ENCODE measurements around the gene ANKMY1. TPM values are rescaled to one million over a fixed set of nuclear protein-coding genes. Genes with fewer than 3 reads are reported as not detected.

Gene ANKMY1
- total RNA-seq, 2 donors from 2014 or later: 31.6 to 44.9 TPM

GRCh38 chr2:240507060-240507777, 50.6 kb downstream of the ANKMY1 start:
- H3K9me3 Mint-ChIP-seq: no peaks in the 10 kb centered on the region
- peaks cover 0 to 2% of the 10 kb centered on the region in 2 donors for H3K36me3 Mint-ChIP-seq (ENCODE audit: insufficient read depth in 2 of 2)
- H3K4me1 Mint-ChIP-seq (ENCODE audit: low read depth): no peaks in the 10 kb centered on the region
- ATAC-seq (replicated peaks in 1 of 2) (no peak), DNase-seq (no peak)
- H3K27me3 Mint-ChIP-seq (ENCODE audit: low read depth): no peaks in the 10 kb centered on the region
- no peak overlapping the region for H3K27ac Mint-ChIP-seq
- no peak overlapping the region for H3K4me3 Mint-ChIP-seq

DNA sequence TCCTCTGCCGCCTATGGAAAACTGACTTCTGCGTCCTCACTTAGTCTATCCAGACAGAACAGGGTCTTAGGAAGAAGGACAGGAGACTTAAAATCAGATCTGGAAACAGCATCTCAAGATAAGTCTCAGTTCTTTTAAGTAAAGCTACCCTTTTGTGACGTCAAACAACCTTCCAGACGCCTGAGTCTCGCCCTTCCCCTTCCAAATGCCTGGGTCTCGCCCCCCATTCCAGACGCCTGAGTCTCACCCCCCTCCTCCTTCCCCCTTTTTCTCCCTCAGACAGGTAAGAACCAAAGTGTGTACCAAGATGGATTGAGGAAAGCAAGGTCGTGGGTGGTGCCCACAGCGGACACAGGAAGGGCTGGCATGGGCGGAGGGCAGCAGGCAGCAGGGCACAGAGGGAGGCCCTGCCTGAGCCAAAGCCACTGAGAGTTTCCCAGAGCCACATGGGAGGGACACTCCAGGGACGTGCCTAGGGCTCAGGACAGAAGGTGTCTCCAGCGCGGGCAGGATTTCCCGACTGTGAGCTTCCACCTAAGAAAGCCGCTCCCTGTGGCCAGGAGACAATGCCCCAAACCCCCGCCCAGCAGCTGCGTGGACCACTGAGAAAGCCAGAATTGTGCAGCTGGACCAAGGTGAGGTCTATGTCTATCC, 51.3 kb downstream of the ANKMY1 start:
- Mint-ChIP-seq H3K36me3 (ENCODE audit: insufficient read depth in 2 of 2) (peaks cover 0 to 2% of the 10 kb centered on the region in 2 donors), H3K9me3 (no peaks in the 10 kb centered on the region), H3K27ac (no peak overlapping the region), H3K4me1 (ENCODE audit: low read depth) (no peaks in the 10 kb centered on the region), H3K27me3 (ENCODE audit: low read depth) (no peaks in the 10 kb centered on the region), H3K4me3 (no peak overlapping the region)
- DNase-seq (no peak), ATAC-seq (replicated peaks in 1 of 2) (no peak)

DNA sequence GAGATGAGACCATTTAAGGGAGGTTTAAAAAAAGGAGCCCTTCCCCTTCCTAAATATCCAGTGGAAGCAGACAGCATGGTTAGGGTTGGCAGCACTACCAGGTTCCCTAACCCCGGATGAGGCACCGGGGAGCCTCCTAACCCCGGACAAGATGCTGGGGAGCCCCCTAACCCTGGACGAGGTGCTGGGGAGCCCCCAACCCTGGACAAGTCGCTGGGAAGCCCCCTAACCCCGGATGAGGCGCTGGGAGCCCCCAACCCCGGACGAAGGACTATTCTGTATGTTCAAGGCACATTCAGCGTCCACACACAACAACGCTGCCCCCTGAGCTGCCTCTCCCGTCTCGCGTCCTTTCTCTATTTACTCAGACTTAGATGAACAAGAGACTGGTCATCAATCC, 51.9 kb downstream of the ANKMY1 start:
- DNase-seq (no peak), ATAC-seq (replicated peaks in 1 of 2) (no peak)
- peaks cover 0 to 5% of the 10 kb centered on the region in 2 donors for H3K36me3 Mint-ChIP-seq (ENCODE audit: insufficient read depth in 2 of 2)
- no peaks in the 10 kb centered on the region for H3K27me3 Mint-ChIP-seq (ENCODE audit: low read depth)
- H3K4me3 Mint-ChIP-seq: no peak overlapping the region
- H3K9me3 Mint-ChIP-seq: no peaks in the 10 kb centered on the region
- no peak overlapping the region for H3K27ac Mint-ChIP-seq
- H3K4me1 Mint-ChIP-seq (ENCODE audit: low read depth): no peaks in the 10 kb centered on the region

GRCh38 chr2:240503848-240504247, 53.9 kb downstream of the ANKMY1 start:
- no peak for ATAC-seq (replicated peaks in 1 of 2)
- no peak overlapping the region for H3K4me3 Mint-ChIP-seq
- no peaks in the 10 kb centered on the region for H3K4me1 Mint-ChIP-seq (ENCODE audit: low read depth)
- H3K27me3 Mint-ChIP-seq (ENCODE audit: low read depth): no peaks in the 10 kb centered on the region
- H3K9me3 Mint-ChIP-seq: no peaks in the 10 kb centered on the region
- H3K36me3 Mint-ChIP-seq (ENCODE audit: insufficient read depth in 2 of 2): peaks cover under 1 to 3% of the 10 kb centered on the region in 2 donors
- no peak overlapping the region for H3K27ac Mint-ChIP-seq
- no peak for DNase-seq

GRCh38 chr2:240503375-240503774, 54.4 kb downstream of the ANKMY1 start:
- no peaks in the 10 kb centered on the region for H3K9me3 Mint-ChIP-seq
- H3K4me1 Mint-ChIP-seq (ENCODE audit: low read depth): no peaks in the 10 kb centered on the region
- no peak for DNase-seq
- no peaks in the 10 kb centered on the region for H3K27me3 Mint-ChIP-seq (ENCODE audit: low read depth)
- peaks cover 2 to 3% of the 10 kb centered on the region in 2 donors for H3K36me3 Mint-ChIP-seq (ENCODE audit: insufficient read depth in 2 of 2)
- no peak overlapping the region for H3K4me3 Mint-ChIP-seq
- no peak overlapping the region for H3K27ac Mint-ChIP-seq
- no peak for ATAC-seq (replicated peaks in 1 of 2)

DNA sequence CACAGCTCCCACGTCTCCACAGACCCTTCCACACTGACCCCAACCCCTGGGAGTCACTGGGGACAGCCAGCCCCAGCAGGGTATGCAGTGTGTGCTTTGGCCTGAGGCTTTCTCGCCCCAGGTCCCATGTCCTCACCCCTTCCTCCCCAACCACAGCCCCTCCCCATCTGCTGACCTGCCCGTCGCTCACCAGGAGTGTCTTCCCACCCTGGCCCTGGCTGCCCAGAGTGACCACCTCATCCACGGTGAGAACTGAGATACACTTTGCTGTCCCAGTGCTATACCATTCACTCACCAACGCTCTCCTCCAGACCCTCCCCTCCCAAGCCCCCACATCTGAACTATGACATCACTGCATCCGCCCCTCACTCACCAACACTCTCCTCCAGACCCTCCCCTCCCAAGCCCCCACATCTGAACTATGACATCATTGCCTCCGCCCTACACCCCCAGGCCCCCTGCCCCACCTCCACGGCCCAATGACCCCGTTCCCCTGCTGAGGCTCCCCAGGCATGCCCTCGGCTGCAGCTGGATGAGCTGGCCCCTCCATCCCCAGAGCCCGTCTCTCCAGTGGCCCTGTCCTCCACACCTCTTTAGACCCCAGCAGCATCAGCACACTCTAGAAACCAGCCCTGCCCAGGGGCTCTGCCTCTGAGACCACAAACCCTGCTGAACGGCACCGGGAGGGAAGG, 55.2 kb downstream of the ANKMY1 start:
- peaks cover 3% of the 10 kb centered on the region in 2 donors for H3K36me3 Mint-ChIP-seq (ENCODE audit: insufficient read depth in 2 of 2)
- no peak overlapping the region for H3K4me3 Mint-ChIP-seq
- DNase-seq (no peak), ATAC-seq (replicated peaks in 1 of 2) (no peak)
- no peaks in the 10 kb centered on the region for H3K9me3 Mint-ChIP-seq
- no peaks in the 10 kb centered on the region for H3K4me1 Mint-ChIP-seq (ENCODE audit: low read depth)
- H3K27me3 Mint-ChIP-seq (ENCODE audit: low read depth): no peaks in the 10 kb centered on the region
- H3K27ac Mint-ChIP-seq: no peak overlapping the region

DNA sequence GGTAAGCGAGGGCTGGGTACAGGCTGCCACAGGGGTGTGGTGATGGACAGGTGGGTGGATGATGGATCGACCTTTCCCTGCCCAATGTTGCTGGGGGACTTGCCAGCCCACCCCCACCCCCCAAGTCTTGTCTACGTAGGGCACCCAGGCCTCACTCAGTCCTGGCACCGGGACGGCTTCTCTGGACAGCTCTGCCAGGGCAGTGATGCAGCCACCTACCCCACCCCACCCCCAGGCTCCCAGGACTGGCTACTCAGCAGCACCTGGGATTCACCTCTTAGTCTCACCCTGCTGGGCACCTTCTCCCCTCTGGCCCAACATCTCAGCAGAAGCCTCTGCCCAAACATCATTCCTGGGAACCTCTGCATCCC, 55.7 kb downstream of the ANKMY1 start:
- Mint-ChIP-seq H3K4me3 (no peak overlapping the region), H3K36me3 (ENCODE audit: insufficient read depth in 2 of 2) (peaks cover 3 to 6% of the 10 kb centered on the region in 2 donors), H3K4me1 (ENCODE audit: low read depth) (no peaks in the 10 kb centered on the region), H3K27ac (no peak overlapping the region), H3K27me3 (ENCODE audit: low read depth) (no peaks in the 10 kb centered on the region), H3K9me3 (no peaks in the 10 kb centered on the region)
- DNase-seq (no peak), ATAC-seq (replicated peaks in 1 of 2) (no peak)

DNA sequence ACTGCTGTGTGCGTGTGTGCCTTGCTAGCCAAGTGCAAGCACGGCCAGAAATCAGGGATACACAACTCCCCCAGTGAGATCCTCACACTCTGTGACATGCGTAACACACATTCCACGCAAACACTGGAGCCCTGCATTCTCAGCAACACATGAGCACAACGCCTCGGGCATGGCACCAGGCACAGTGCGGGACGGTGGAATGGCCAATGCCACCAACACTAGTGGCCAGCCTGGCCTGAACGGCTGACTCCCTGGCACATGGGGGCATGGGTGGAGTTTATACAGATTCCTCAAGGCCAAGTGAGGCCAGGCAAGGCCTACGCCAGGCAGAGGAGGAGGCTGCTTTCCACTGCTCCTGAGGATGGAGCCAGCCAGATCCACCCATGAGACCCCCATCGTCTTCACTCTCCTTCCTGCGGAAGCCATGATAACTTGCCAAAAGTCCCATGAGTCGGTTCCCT, 56.2 kb downstream of the ANKMY1 start:
- no peak for ATAC-seq (replicated peaks in 1 of 2)
- H3K4me3 Mint-ChIP-seq: no peak overlapping the region
- H3K27ac Mint-ChIP-seq: no peak overlapping the region
- no peaks in the 10 kb centered on the region for H3K4me1 Mint-ChIP-seq (ENCODE audit: low read depth)
- no peaks in the 10 kb centered on the region for H3K27me3 Mint-ChIP-seq (ENCODE audit: low read depth)
- peaks cover 3 to 6% of the 10 kb centered on the region in 2 donors for H3K36me3 Mint-ChIP-seq (ENCODE audit: insufficient read depth in 2 of 2)
- H3K9me3 Mint-ChIP-seq: no peaks in the 10 kb centered on the region
- DNase-seq: no peak

DNA sequence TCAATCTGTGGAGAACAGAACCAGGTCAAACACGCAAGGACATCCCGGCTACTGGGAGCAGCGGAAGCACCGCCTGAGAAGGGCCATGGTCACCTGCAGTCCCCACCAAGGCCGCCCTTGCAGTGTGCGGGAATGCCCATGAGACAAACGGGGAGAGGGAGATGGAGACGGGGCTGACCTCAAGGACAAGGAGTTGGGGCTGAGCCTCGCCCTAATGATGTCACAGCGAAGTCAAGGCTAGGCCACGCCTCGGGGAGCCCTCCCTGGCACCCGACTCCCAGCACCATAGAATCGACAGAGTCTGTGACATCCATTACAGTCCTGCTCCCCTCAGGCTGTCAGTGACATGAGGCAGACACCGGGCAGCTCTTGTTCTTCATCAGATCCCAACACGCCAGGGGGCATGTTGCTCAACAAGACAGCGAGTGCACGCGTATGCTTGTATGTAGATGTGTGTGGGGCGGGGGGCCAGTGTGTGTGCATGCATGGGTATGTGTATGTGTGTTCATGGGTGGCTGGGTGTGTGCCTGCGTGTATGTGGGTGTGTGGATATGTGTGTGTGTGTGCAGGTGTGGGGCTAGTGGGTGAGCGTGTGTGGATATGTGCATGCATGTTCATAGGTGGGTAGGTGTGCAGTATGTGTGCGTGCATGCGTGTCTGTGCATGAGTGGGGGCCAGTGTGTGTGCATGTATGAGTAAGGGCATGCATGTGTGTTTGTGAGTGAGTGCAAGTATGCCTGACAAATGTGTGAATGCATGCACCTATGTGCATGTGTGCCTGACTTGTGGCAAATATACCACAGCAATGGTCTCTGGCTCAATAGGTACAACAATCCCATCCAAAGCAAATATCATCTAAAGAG, 57.0 kb downstream of the ANKMY1 start:
- no peaks in the 10 kb centered on the region for H3K27me3 Mint-ChIP-seq (ENCODE audit: low read depth)
- peaks cover 6 to 8% of the 10 kb centered on the region in 2 donors for H3K36me3 Mint-ChIP-seq (ENCODE audit: insufficient read depth in 2 of 2)
- no peaks in the 10 kb centered on the region for H3K4me1 Mint-ChIP-seq (ENCODE audit: low read depth)
- H3K9me3 Mint-ChIP-seq: no peaks in the 10 kb centered on the region
- DNase-seq (no peak), ATAC-seq (replicated peaks in 1 of 2) (no peak)
- no peak overlapping the region for H3K27ac Mint-ChIP-seq
- H3K4me3 Mint-ChIP-seq: no peak overlapping the region

DNA sequence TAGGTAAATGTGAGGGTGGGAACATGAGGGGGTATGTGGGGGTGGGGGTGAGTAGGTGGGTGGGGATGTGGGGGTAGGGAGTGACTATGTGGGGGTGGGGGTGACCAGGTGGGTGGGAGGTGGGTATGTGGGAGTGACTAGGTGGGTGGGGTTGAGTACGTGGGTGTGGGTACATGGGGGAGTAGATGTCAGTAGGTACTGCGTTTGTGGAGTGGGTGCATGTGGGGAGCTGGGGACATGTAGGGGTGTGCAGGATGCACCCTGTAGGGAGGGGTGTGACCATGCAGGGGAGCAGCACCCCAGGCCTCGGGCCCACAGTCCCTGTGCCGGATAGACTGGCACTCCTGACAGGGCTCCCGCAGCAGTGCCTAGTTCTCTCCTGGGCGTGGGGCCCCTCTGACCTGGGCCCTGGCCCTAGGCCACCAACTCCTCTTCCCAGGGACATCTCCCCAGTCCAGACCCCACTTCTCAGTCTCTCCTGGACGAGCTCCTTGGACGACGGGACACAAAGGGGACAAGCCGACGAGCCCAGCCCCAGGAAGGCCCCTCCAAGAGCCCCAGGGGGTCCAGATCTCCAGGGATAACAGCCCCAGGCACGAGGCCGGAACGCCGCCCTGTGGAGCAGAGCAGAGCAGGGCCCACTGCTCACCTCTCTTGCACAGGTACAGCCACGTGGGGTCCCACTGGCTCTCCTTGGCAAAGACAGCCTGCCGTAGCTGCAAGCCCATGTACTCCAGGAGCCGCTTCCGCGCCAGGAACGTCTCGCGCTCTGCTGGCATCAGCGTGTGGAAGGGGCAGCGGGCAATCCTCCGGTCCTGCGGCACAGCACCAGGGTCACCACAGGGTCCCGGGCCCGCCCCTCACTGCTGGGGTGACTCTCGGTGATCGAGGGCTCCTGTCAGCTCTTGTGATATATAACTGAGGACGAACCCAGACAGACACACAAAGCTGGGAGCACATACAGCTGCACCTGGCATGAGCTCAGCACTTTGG, 58.2 kb downstream of the ANKMY1 start:
- no peak for DNase-seq

GRCh38 chr2:240498958-240499260, 58.9 kb downstream of the ANKMY1 start:
- DNase-seq (no peak), ATAC-seq (replicated peaks in 1 of 2) (no peak)
- H3K4me3 Mint-ChIP-seq: no peak overlapping the region
- no peak overlapping the region for H3K27ac Mint-ChIP-seq
- no peaks in the 10 kb centered on the region for H3K9me3 Mint-ChIP-seq
- H3K36me3 Mint-ChIP-seq (ENCODE audit: insufficient read depth in 2 of 2): peaks cover 7 to 10% of the 10 kb centered on the region in 2 donors
- H3K4me1 Mint-ChIP-seq (ENCODE audit: low read depth): no peaks in the 10 kb centered on the region
- H3K27me3 Mint-ChIP-seq (ENCODE audit: low read depth): no peaks in the 10 kb centered on the region

More for the DNA sequence above, 58.2 kb downstream of the ANKMY1 start:
- Mint-ChIP-seq H3K4me1 (ENCODE audit: low read depth) (no peaks in the 10 kb centered on the region), H3K27ac (no peak overlapping the region), H3K4me3 (no peak overlapping the region), H3K27me3 (ENCODE audit: low read depth) (no peaks in the 10 kb centered on the region), H3K9me3 (no peaks in the 10 kb centered on the region), H3K36me3 (ENCODE audit: insufficient read depth in 2 of 2) (peaks cover 7 to 10% of the 10 kb centered on the region in 2 donors)
- no peak for ATAC-seq (replicated peaks in 1 of 2)
